ENCODE measurements around the gene TAOK3.

The TAOK3 gene

DNA sequence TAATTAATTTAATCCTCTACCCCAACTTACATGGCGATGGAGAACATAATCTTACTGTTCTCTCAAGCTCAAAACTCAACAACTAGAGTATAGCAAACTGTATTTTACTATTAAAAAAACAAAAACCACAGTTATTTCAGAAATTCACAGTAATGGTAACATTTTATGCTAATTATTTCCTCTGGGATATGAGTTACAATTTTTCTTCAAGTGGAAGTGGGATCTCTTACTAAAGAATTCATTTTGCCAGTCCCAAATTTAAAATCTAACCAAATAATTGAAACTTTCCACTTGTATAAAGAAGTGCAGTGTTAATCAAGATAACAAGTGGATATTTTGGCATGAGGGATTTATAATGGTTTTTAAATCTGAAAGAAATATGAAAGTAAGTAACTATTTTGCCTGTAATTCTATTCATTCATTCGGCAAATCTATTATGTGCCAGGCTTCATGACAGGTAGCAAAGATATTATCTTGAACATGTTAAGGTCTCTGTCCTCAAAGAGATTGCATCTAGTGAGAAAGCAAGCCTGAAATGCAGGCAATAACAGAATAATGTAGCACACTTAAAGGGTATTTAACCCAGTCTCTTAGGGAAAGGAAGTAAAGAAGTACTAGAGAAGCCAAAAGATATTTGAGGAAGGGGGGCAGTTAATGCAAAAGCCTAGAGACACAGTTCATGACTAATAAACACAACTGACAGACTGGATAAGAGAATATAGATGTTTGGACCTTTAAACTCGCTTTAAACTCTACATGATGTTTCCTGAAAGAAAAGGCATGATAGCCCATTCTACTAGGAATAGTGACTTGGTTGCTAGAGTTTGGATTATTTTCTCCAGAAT, 44.0 kb downstream of the TAOK3 start:
- Histone ChIP-seq H3K27me3 (no peaks in the 10 kb centered on the region), H3K9me3 (replicated peaks in 1 of 11) (peaks cover 0 to 26% (median 18%) of the 10 kb centered on the region in 11 experiments; a peak in 13 of 22 replicates), H3K27ac (peak overlapping the region in 10 of 11 experiments; percentile 44 to 85 (median 76); a peak in 13 of 22 replicates), H4K20me1 (peaks cover 0 to 15% (median 0%) of the 10 kb centered on the region in 11 experiments; a peak in 5 of 22 replicates), H3K36me3 (peaks cover 9 to 28% (median 12%) of the 10 kb centered on the region in 11 experiments; a peak in 18 of 22 replicates), H3K9ac (no peak overlapping the region), H3K4me1 (peaks cover 27 to 93% (median 46%) of the 10 kb centered on the region in 10 experiments), H3K4me3 (no peak overlapping the region), H3K4me2 (peak overlapping the region; percentile 0 to 85 (median 60); a peak in 17 of 22 replicates)
- TF ChIP-seq Cebpa-rat (IDR thresholded peaks at IDR 0.05): no peak

DNA sequence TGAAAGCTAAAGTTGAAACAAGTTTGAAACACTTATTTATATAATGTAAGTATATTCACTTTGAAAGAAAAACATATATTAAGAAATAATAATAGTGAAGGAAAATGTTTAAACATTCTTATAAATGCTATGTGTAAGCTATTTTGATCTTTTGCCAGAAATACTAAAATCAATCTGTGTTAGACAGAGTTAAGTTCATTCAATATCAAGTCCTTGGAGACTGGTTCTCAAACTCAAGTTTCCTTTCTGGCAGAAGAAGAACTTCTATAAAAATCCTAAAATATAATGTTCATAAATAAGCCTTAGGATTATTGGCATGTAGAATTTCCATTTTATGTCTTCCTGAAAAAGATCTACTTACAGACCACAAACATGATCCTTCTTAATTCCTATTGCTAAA, 45.3 kb downstream of the TAOK3 start:
- no peaks in the 10 kb centered on the region for H3K27me3 ChIP-seq
- H3K36me3 ChIP-seq: peaks cover 9 to 25% (median 12%) of the 10 kb centered on the region in 11 experiments; a peak in 18 of 22 replicates
- H4K20me1 ChIP-seq: peaks cover 0 to 26% (median 0%) of the 10 kb centered on the region in 11 experiments; a peak in 5 of 22 replicates
- peak overlapping the region in 3 of 11 experiments; percentile 37 to 85 (median 82); a peak in 4 of 22 replicates for H3K4me2 ChIP-seq
- peaks cover 0 to 26% (median 14%) of the 10 kb centered on the region in 11 experiments; a peak in 13 of 22 replicates for H3K9me3 ChIP-seq (replicated peaks in 1 of 11)
- no peak overlapping the region for H3K27ac ChIP-seq
- no peak overlapping the region for H3K4me3 ChIP-seq
- TF ChIP-seq Cebpa-rat (IDR thresholded peaks at IDR 0.05): no peak
- no peak overlapping the region for H3K9ac ChIP-seq
- H3K4me1 ChIP-seq: peaks cover 26 to 82% (median 42%) of the 10 kb centered on the region in 10 experiments

DNA sequence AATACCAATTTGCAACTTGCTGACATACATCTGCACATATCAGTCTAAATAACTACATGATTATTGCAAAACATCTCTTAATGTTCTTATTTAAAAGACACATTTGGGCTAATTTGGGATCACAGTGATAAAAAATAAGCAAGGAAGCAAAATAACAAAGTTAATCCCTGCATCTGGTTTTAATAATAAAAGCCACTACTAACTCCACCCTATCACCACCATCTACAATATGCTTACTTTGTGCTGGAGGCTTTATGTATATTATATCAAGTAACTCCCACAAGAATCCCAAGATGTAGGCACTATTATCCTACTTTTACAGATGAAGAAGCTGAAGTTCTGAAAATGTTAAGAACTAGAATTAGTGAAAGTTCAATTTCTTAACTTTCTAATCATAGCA, 45.7 kb downstream of the TAOK3 start:
- Histone ChIP-seq H3K36me3 (peaks cover 9 to 23% (median 12%) of the 10 kb centered on the region in 11 experiments; a peak in 18 of 22 replicates), H3K4me2 (no peak overlapping the region), H3K9me3 (replicated peaks in 1 of 11) (peaks cover 0 to 25% (median 12%) of the 10 kb centered on the region in 11 experiments; a peak in 12 of 22 replicates), H3K27ac (no peak overlapping the region), H4K20me1 (peaks cover 0 to 30% (median 0%) of the 10 kb centered on the region in 11 experiments; a peak in 6 of 22 replicates), H3K27me3 (no peaks in the 10 kb centered on the region), H3K4me3 (no peak overlapping the region), H3K9ac (no peak overlapping the region), H3K4me1 (peaks cover 25 to 78% (median 41%) of the 10 kb centered on the region in 10 experiments)
- no peak for TF ChIP-seq Cebpa-rat (IDR thresholded peaks at IDR 0.05)

DNA sequence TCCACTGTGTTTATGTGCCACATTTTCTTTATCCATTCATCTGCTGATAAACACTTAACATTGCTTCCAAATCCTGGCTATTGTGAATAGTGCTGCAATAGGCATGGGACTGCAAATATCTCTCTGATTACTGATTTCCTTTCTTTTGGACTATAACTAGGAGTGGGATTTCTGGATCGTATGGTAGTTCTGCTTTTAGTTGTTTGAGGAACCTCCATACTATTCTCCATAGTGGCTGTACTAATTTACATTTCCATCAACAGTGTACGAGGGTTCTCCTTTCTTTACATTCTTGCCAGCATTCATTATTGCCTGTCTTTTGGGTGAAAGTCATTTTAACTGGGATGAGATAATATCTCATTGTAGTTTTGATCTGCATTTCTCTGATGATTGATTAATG, 47.6 kb downstream of the TAOK3 start:
- H3K36me3 ChIP-seq: peaks cover 7 to 23% (median 14%) of the 10 kb centered on the region in 11 experiments; a peak in 19 of 22 replicates
- peaks cover 16 to 61% (median 28%) of the 10 kb centered on the region in 10 experiments for H3K4me1 ChIP-seq
- peaks cover 0 to 45% (median 3%) of the 10 kb centered on the region in 11 experiments; a peak in 10 of 22 replicates for H4K20me1 ChIP-seq
- H3K27me3 ChIP-seq: no peaks in the 10 kb centered on the region
- H3K4me3 ChIP-seq: no peak overlapping the region
- no peak overlapping the region for H3K27ac ChIP-seq
- H3K4me2 ChIP-seq: peak overlapping the region in 2 of 11 experiments; percentile 55 to 60; a peak in 4 of 22 replicates
- peaks cover 0 to 13% (median 9%) of the 10 kb centered on the region in 11 experiments; a peak in 9 of 22 replicates for H3K9me3 ChIP-seq (replicated peaks in 1 of 11)
- H3K9ac ChIP-seq: no peak overlapping the region
- TF ChIP-seq Cebpa-rat (IDR thresholded peaks at IDR 0.05): no peak

DNA sequence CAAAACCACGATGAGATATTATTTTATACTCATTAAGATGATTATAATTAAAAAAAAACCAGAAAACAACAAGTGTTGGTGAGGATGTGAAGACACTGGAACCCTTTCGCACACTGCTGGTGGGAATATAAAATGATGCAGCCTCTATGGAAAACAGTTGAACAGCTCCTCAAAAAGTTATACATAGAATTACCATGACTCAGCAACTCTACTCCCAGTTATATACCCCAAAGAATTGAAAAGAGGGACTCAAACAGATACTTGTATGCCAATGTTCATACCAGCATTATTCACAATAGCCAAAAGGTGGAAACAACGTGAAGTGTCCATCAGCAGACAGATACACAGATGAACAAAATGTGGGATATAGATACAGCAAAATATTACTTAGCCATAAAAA, 53.1 kb downstream of the TAOK3 start:
- Histone ChIP-seq H4K20me1 (peaks cover 0 to 74% (median 3%) of the 10 kb centered on the region in 11 experiments; a peak in 12 of 22 replicates), H3K9me3 (replicated peaks in 1 of 11) (peaks cover 0 to 17% (median 11%) of the 10 kb centered on the region in 11 experiments; a peak in 14 of 22 replicates), H3K4me3 (no peak overlapping the region), H3K4me1 (peaks cover 0 to 14% (median 1%) of the 10 kb centered on the region in 10 experiments; a peak in 7 of 20 replicates), H3K27ac (no peak overlapping the region), H3K4me2 (no peak overlapping the region), H3K9ac (no peak overlapping the region), H3K27me3 (no peaks in the 10 kb centered on the region), H3K36me3 (peaks cover 0 to 31% (median 17%) of the 10 kb centered on the region in 11 experiments; a peak in 15 of 22 replicates)
- TF ChIP-seq Cebpa-rat (IDR thresholded peaks at IDR 0.05): no peak

DNA sequence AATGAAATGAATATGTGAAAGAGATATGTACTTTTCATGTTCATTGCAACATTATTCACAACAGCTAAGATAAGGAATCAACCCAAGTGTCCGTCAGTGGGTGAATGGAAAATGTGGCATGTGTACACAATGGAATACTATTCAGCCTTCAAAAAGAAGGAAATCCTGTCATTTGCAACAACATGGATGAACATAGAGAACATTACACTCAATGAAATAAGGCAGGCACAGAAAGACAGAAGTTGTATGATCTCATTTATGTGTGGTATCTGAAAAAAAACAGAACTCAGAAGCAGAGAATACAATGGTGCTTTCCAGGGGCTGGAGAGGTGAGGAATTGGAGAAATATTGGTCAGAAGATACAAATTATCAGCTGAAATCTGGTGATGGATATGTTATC, 54.0 kb downstream of the TAOK3 start:
- no peak overlapping the region for H3K4me2 ChIP-seq
- peaks cover 0 to 31% (median 17%) of the 10 kb centered on the region in 11 experiments; a peak in 15 of 22 replicates for H3K36me3 ChIP-seq
- H3K9me3 ChIP-seq (replicated peaks in 1 of 11): peaks cover 0 to 17% (median 11%) of the 10 kb centered on the region in 11 experiments; a peak in 14 of 22 replicates
- no peak overlapping the region for H3K9ac ChIP-seq
- no peak overlapping the region for H3K4me3 ChIP-seq
- no peak overlapping the region for H3K27ac ChIP-seq
- no peaks in the 10 kb centered on the region for H3K27me3 ChIP-seq
- peaks cover 0 to 76% (median 2%) of the 10 kb centered on the region in 11 experiments; a peak in 10 of 22 replicates for H4K20me1 ChIP-seq
- TF ChIP-seq Cebpa-rat (IDR thresholded peaks at IDR 0.05): no peak
- H3K4me1 ChIP-seq: peaks cover 0 to 17% (median 9%) of the 10 kb centered on the region in 10 experiments; a peak in 10 of 20 replicates

DNA sequence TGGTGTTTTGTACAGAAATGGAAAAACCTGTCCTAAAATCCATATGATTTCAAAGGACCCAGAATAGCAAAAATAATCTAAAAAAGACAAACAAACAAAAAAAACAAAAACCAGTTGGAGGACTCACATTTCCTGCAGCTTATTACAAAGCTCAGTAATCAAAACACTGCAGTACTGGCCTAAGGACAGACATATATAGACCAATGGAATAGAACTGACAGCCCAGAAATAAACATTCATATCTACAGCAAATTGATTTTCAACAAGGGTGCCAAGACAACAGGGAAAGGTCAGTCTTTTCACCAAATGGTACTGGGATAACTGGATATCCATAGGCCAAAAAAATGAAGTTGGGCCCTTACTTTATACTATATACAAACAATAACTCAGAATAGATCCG, 55.0 kb downstream of the TAOK3 start:
- no peak overlapping the region for H3K9ac ChIP-seq
- H3K36me3 ChIP-seq: peaks cover 0 to 31% (median 17%) of the 10 kb centered on the region in 11 experiments; a peak in 15 of 22 replicates
- no peaks in the 10 kb centered on the region for H3K27me3 ChIP-seq
- no peak overlapping the region for H3K4me2 ChIP-seq
- peaks cover 0 to 76% (median 0%) of the 10 kb centered on the region in 11 experiments; a peak in 10 of 22 replicates for H4K20me1 ChIP-seq
- peaks cover 0 to 17% (median 11%) of the 10 kb centered on the region in 11 experiments; a peak in 14 of 22 replicates for H3K9me3 ChIP-seq (replicated peaks in 1 of 11)
- H3K4me1 ChIP-seq: peaks cover 0 to 22% (median 11%) of the 10 kb centered on the region in 10 experiments; a peak in 13 of 20 replicates
- no peak overlapping the region for H3K4me3 ChIP-seq
- no peak overlapping the region for H3K27ac ChIP-seq
- TF ChIP-seq Cebpa-rat (IDR thresholded peaks at IDR 0.05): no peak

DNA sequence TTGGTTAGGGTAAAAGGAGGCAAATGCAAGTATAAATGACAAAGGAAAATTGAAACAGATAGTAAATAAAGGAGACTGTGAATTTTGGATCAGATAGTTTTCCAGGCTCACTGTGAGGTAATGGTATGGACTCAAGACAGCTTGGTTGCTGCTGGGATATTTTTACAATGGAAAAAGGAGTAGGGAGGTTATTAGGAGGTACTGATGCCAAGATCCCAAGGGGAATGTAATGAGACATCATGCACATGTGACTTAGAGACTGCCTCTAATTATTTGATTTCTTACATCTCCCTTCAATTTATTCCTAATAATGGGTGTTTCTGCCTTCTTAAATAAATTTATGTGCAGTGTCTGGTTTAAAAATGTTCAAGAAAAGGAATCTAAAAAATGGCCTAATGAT, 56.9 kb downstream of the TAOK3 start:
- no peaks in the 10 kb centered on the region for H3K27me3 ChIP-seq
- H3K36me3 ChIP-seq: peaks cover 0 to 29% (median 17%) of the 10 kb centered on the region in 11 experiments; a peak in 15 of 22 replicates
- H3K4me2 ChIP-seq: no peak overlapping the region
- TF ChIP-seq Cebpa-rat (IDR thresholded peaks at IDR 0.05): no peak
- H4K20me1 ChIP-seq: peaks cover 0 to 68% (median 5%) of the 10 kb centered on the region in 11 experiments; a peak in 10 of 22 replicates
- no peak overlapping the region for H3K9ac ChIP-seq
- H3K27ac ChIP-seq: no peak overlapping the region
- H3K4me1 ChIP-seq: peaks cover 0 to 38% (median 11%) of the 10 kb centered on the region in 10 experiments; a peak in 13 of 20 replicates
- peaks cover 0 to 17% (median 11%) of the 10 kb centered on the region in 11 experiments; a peak in 14 of 22 replicates for H3K9me3 ChIP-seq (replicated peaks in 1 of 11)
- H3K4me3 ChIP-seq: no peak overlapping the region

Data from BLaER1 treated with 17β-estradiol and CSF1 and Interleukin-3, amounts not matched to agents 10 nM and 100 nM (cell line).